Hepatocyte (in vitro differentiated cells): Measurements from ENCODE around the gene CCDC61. TPM values are rescaled to one million over a fixed set of nuclear protein-coding genes. Genes with fewer than 3 reads are reported as not detected.

Source experiments
- DNase-seq: peaks from one replicate; pipeline ENCODE4 v3.0.0-alpha.2; 2016; ENCODE audit warnings: low spot score
- H2AFZ ChIP-seq: fragments of 200-600 bp; sonication (generic); 2 replicates; pipeline ENCODE4 v1.6.0; 2016; ENCODE audit warnings: antibody characterized with exemption, mild to moderate bottlenecking
- H3K27ac ChIP-seq: fragments of 200-600 bp; sonication (generic); 2 replicates; pipeline ENCODE4 v1.5.1; 2016; ENCODE audit warnings: mild to moderate bottlenecking
- H3K27me3 ChIP-seq: fragments of 200-600 bp; sonication (generic); 2 replicates; pipeline ENCODE4 v1.6.1; 2016
- H3K36me3 ChIP-seq: fragments of 200-600 bp; sonication (generic); replicated peaks from 2 replicates; pipeline ENCODE4 v1.5.1; 2016; ENCODE audit warnings: low read depth; ENCODE audit not compliant: insufficient read depth
- H3K4me1 ChIP-seq: fragments of 200-600 bp; sonication (generic); 2 replicates; pipeline ENCODE4 v1.5.1; 2016; ENCODE audit warnings: mild to moderate bottlenecking, moderate library complexity; ENCODE audit not compliant: insufficient read depth
- H3K4me2 ChIP-seq: fragments of 200-600 bp; sonication (generic); 2 replicates; pipeline ENCODE4 v1.6.0; 2016
- H3K4me3 ChIP-seq: fragments of 200-600 bp; sonication (generic); 2 replicates; pipeline ENCODE4 v1.5.1; 2016; ENCODE audit warnings: mild to moderate bottlenecking
- H3K79me2 ChIP-seq: fragments of 200-600 bp; sonication (generic); 2 replicates; pipeline ENCODE4 v1.6.0; 2017; ENCODE audit warnings: mild to moderate bottlenecking
- H3K9me2 ChIP-seq: fragments of 200-600 bp; sonication (generic); replicated peaks from 2 replicates; pipeline ENCODE4 v1.6.0; 2017; ENCODE audit warnings: mild to moderate bottlenecking; ENCODE audit not compliant: insufficient read depth
- H3K9me3 ChIP-seq: fragments of 200-600 bp; sonication (generic); 2 replicates; pipeline ENCODE4 v1.5.1; 2016; ENCODE audit warnings: low read depth, mild to moderate bottlenecking
- H4K20me1 ChIP-seq: fragments of 200-600 bp; sonication (generic); 2 replicates; pipeline ENCODE4 v1.6.0; 2016; ENCODE audit warnings: mild to moderate bottlenecking; ENCODE audit not compliant: insufficient read depth, poor library complexity, severe bottlenecking
- CTCF ChIP-seq: fragments of 200-600 bp; sonication (generic); IDR thresholded peaks from 2 replicates; pipeline ENCODE4 v1.5.1; 2016; ENCODE audit warnings: antibody characterized with exemption, mild to moderate bottlenecking; ENCODE audit not compliant: poor library complexity
- EZH2 ChIP-seq: fragments of 200-600 bp; sonication (generic); IDR thresholded peaks from 2 replicates; pipeline ENCODE4 v1.6.1; 2016; ENCODE audit warnings: antibody characterized with exemption, mild to moderate bottlenecking, borderline replicate concordance
- EZH2phosphoT487 ChIP-seq: fragments of 200-600 bp; sonication (generic); IDR thresholded peaks from one replicate; pipeline ENCODE4 v1.6.1; 2018; ENCODE audit warnings: antibody characterized with exemption, mild to moderate bottlenecking, low read depth, moderate library complexity; ENCODE audit not compliant: unreplicated experiment, severe bottlenecking
- WGBS: methylation state at CpG from one replicate; pipeline ENCODE4 v1.1.6; 2016; ENCODE audit warnings: low lambda C conversion rate; ENCODE audit errors: missing lambda C conversion rate; 5-methylcytosine and 5-hydroxymethylcytosine counted together
- polyA plus RNA-seq: library from polyadenylated mRNA; unstranded; fragments of >200 nt; fragmentation: Nextera tagmentation; extraction: Ambion mirVana; gene quantifications from 2 replicates; pipeline ENCODE4 v1.2.1, GENCODE V29; 2016
- total RNA-seq: library from RNA; depleted of rRNA; stranded (reverse); fragments of >200 nt; gene quantifications from 2 replicates; pipeline ENCODE4 v1.2.3, GENCODE V29; 2014

Gene CCDC61
- total and polyA plus RNA-seq, 2 experiments from 2014 or later = 3.6 to 7.3 TPM

DNA sequence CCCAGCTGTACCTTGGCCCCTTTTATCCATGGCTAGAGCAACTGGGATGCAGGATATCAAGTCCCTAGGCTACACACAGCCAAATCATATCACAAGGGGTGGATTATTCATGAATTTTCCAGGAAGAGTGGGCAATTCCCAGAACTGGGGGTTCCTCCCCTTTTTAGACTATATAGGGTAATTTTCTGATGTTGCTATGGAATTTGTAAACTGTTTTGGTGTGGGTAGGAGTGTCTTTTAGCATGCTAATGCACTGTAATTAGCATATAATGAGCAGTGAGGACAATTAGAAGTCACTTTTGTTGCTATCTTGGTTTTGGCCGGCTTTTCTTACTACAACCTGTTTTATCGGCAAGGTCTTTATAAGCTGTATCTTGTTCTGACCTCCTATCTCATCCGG lies 63.5 kb downstream of the CCDC61 start:
- 90% methylated on average over 3 of the region's 3 CpGs for WGBS
- no peaks in the 10 kb centered on the region for H3K36me3 ChIP-seq

DNA sequence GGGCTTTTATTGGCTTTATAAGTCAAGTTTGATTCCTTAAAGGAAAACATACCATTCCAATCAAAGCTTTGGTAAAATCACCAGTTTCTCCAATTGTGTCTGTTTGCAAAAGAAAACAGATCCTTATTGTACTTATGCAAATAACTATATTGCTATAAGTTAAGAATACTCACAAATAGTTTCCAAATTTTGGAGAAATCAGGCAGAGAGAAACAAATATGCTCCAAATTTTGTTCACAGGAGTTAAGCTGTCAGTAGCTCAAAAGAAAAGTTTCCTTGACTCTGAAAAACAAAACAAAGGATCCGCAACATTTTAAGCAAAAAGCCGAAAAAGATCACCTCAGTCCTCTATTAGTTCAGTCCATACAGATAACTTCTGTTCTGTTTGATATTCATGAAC lies 64.7 kb downstream of the CCDC61 start:
- H3K36me3 ChIP-seq = no peaks in the 10 kb centered on the region
- H3K27me3 ChIP-seq = peaks cover 7% of the 10 kb centered on the region
- 89% methylated on average over 2 of the region's 2 CpGs for WGBS
- peaks cover 6% of the 10 kb centered on the region for H3K9me3 ChIP-seq
- no peaks in the 10 kb centered on the region for H4K20me1 ChIP-seq
- TF ChIP-seq CTCF = no peak
- no peak for TF ChIP-seq EZH2
- TF ChIP-seq EZH2phosphoT487 = no peak
- H3K27ac ChIP-seq = no peak overlapping the region
- no peaks in the 10 kb centered on the region for H3K79me2 ChIP-seq
- no peak for DNase-seq
- H3K4me1 ChIP-seq = no peaks in the 10 kb centered on the region
- H3K9me2 ChIP-seq = no peaks in the 10 kb centered on the region
- no peak overlapping the region for H2AFZ ChIP-seq
- no peak overlapping the region for H3K4me3 ChIP-seq
- H3K4me2 ChIP-seq = no peak overlapping the region

More for the DNA sequence above, 63.5 kb downstream of the CCDC61 start:
- Histone ChIP-seq H3K27ac (no peak overlapping the region), H3K9me2 (no peaks in the 10 kb centered on the region), H3K4me3 (no peak overlapping the region), H3K79me2 (no peaks in the 10 kb centered on the region), H3K9me3 (peaks cover 6% of the 10 kb centered on the region), H3K27me3 (peaks cover 10% of the 10 kb centered on the region), H2AFZ (no peak overlapping the region), H3K4me1 (no peaks in the 10 kb centered on the region), H3K4me2 (no peak overlapping the region), H4K20me1 (no peaks in the 10 kb centered on the region)
- no peak for TF ChIP-seq CTCF
- TF ChIP-seq EZH2phosphoT487 = no peak
- no peak for TF ChIP-seq EZH2
- DNase-seq = no peak

GRCh38 chr19:46063201-46063600 lies 67.9 kb downstream of the CCDC61 start:
- H3K9me2 ChIP-seq = no peaks in the 10 kb centered on the region
- no peak overlapping the region for H3K4me2 ChIP-seq
- H3K4me1 ChIP-seq = peaks cover 3% of the 10 kb centered on the region
- H4K20me1 ChIP-seq = no peaks in the 10 kb centered on the region
- H3K27me3 ChIP-seq = no peaks in the 10 kb centered on the region
- H3K9me3 ChIP-seq = peaks cover 6% of the 10 kb centered on the region
- no peak overlapping the region for H3K4me3 ChIP-seq
- H3K27ac ChIP-seq = no peak overlapping the region
- no peaks in the 10 kb centered on the region for H3K36me3 ChIP-seq
- DNase-seq = no peak
- no peaks in the 10 kb centered on the region for H3K79me2 ChIP-seq
- 87% methylated on average over 3 of the region's 3 CpGs for WGBS
- H2AFZ ChIP-seq = no peak overlapping the region
- TF ChIP-seq CTCF = no peak
- no peak for TF ChIP-seq EZH2phosphoT487
- TF ChIP-seq EZH2 = no peak

DNA sequence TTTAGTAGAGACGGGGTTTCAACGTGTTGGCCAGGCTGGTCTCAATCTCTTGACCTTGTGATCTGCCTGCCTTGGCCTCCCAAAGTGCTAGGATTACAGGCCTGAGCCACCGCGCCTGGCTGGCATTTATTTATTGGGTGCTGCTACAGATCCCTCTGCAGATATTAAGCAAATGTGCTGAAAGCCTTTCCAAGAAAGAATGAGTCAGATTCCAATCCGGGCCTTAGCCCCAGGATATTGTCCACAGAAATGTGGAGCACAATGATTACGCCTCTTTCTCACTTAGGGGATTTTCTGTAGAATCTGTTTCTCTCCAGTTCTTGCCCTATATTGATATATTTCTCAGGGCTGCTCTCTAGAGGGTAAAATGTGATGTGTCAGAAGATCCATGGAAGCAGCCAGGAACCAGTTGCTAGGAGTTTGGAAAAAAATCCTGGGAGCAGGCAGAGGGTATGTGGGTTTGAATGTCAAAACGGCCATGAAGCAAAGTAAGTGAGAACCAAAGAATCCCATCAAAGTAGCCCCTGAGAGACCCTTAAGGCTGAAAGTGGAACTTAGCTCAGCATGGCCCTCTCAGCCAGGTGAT lies 70.3 kb downstream of the CCDC61 start:
- Histone ChIP-seq H3K9me2 (no peaks in the 10 kb centered on the region), H4K20me1 (no peaks in the 10 kb centered on the region), H3K4me1 (peaks cover 9% of the 10 kb centered on the region), H3K79me2 (no peaks in the 10 kb centered on the region), H3K27me3 (no peaks in the 10 kb centered on the region), H3K36me3 (no peaks in the 10 kb centered on the region), H3K9me3 (peaks cover 4% of the 10 kb centered on the region), H3K4me3 (no peak overlapping the region), H3K4me2 (no peak overlapping the region), H2AFZ (no peak overlapping the region), H3K27ac (no peak overlapping the region)
- WGBS = 58% methylated on average over 7 of the region's 7 CpGs
- no peak for DNase-seq
- TF ChIP-seq CTCF (no peak), EZH2 (no peak), EZH2phosphoT487 (no peak)
